ENCODE measurements around the gene ADAT3.

ADAT3 gene

GRCh38 chr19:1905110-1905862 lies at the start of gene ADAT3, which contains the start of gene SCAMP4:
Gene ADAT3, plus strand, starts transcription at chr19:1905399. Its CDS starts 6,649 bp downstream, at chr19:1912048.
Gene SCAMP4, plus strand, starts transcription at chr19:1905399. Its CDS starts 9,621 bp downstream, at chr19:1915020.
- H3K27ac Mint-ChIP-seq, result peak within 1 kb of the TSS; percentile 89 to 90
- H3K9me3 Mint-ChIP-seq, result no peaks in the 10 kb centered on the region
- H3K27me3 Mint-ChIP-seq, result no peaks in the 10 kb centered on the region
- DNase-seq (peak; percentile 99), ATAC-seq (peak; percentile 96)
- peaks cover 72% of the 10 kb centered on the region for H3K4me1 Mint-ChIP-seq
- peak within 1 kb of the TSS; percentile 88 to 93 for H3K4me3 Mint-ChIP-seq

- no peaks in the 10 kb centered on the region for H3K27me3 Mint-ChIP-seq
- H3K27ac Mint-ChIP-seq, result peak overlapping the region; percentile 89 to 92
- peaks cover 86% of the 10 kb centered on the region for H3K4me1 Mint-ChIP-seq
- no peaks in the 10 kb centered on the region for H3K9me3 Mint-ChIP-seq
- H3K4me3 Mint-ChIP-seq, result peak overlapping the region; percentile 89 to 92
- ATAC-seq (peak; percentile 50), DNase-seq (peak; percentile 46 to 60)
Observed at GRCh38 chr19:1855828-1856255, 49.4 kb upstream of the ADAT3 start.

- Mint-ChIP-seq H3K27ac (peak overlapping the region; percentile 89 to 92), H3K27me3 (no peaks in the 10 kb centered on the region), H3K4me3 (peak overlapping the region; percentile 89 to 92), H3K9me3 (no peaks in the 10 kb centered on the region), H3K4me1 (peaks cover 86% of the 10 kb centered on the region)
- DNase-seq (no peak), ATAC-seq (no peak)
Observed at GRCh38 chr19:1856345-1856697, 48.9 kb upstream of the ADAT3 start.

GRCh38 chr19:1856698-1857603 lies 48.2 kb upstream of the ADAT3 start:
- Mint-ChIP-seq H3K4me1 (peaks cover 88% of the 10 kb centered on the region), H3K4me3 (peak overlapping the region; percentile 89 to 92), H3K9me3 (no peaks in the 10 kb centered on the region), H3K27ac (peak overlapping the region; percentile 89 to 92), H3K27me3 (no peaks in the 10 kb centered on the region)
- DNase-seq (peak; percentile 48 to 60), ATAC-seq (peak; percentile 33)

- H3K4me3 Mint-ChIP-seq, result peak overlapping the region; percentile 73 to 78
- H3K4me1 Mint-ChIP-seq, result peaks cover 86% of the 10 kb centered on the region
Observed at GRCh38 chr19:1857648-1858326, 47.4 kb upstream of the ADAT3 start.

GRCh38 chr19:1858412-1859081 lies 46.7 kb upstream of the ADAT3 start:
- Mint-ChIP-seq H3K4me1 (peaks cover 78% of the 10 kb centered on the region), H3K4me3 (peak overlapping the region; percentile 39 to 60), H3K27ac (peak overlapping the region; percentile 31 to 53), H3K27me3 (no peaks in the 10 kb centered on the region), H3K9me3 (no peaks in the 10 kb centered on the region)
- ATAC-seq (no peak), DNase-seq (no peak)

More at GRCh38 chr19:1857648-1858326, 47.4 kb upstream of the ADAT3 start:
- ATAC-seq (no peak), DNase-seq (no peak)
- no peak overlapping the region for H3K27ac Mint-ChIP-seq
- no peaks in the 10 kb centered on the region for H3K27me3 Mint-ChIP-seq
- H3K9me3 Mint-ChIP-seq, result no peaks in the 10 kb centered on the region

GRCh38 chr19:1859331-1859781 lies 45.8 kb upstream of the ADAT3 start:
- peaks cover 70% of the 10 kb centered on the region for H3K4me1 Mint-ChIP-seq
- H3K4me3 Mint-ChIP-seq, result peak overlapping the region; percentile 15 to 69
- H3K9me3 Mint-ChIP-seq, result no peaks in the 10 kb centered on the region
- no peak for DNase-seq
- ATAC-seq, result no peak
- no peaks in the 10 kb centered on the region for H3K27me3 Mint-ChIP-seq
- H3K27ac Mint-ChIP-seq, result peak overlapping the region; percentile 3 to 80

- H3K27me3 Mint-ChIP-seq, result no peaks in the 10 kb centered on the region
Observed at GRCh38 chr19:1860042-1860775, 45.0 kb upstream of the ADAT3 start.

GRCh38 chr19:1860821-1861598 lies 44.2 kb upstream of the ADAT3 start:
- Mint-ChIP-seq H3K27me3 (no peaks in the 10 kb centered on the region), H3K4me1 (peaks cover 67% of the 10 kb centered on the region), H3K9me3 (no peaks in the 10 kb centered on the region), H3K4me3 (peak overlapping the region; percentile 97 to 99), H3K27ac (peak overlapping the region in 1 of 2 donors; percentile 96)
- ATAC-seq (no peak), DNase-seq (no peak)

More at GRCh38 chr19:1860042-1860775, 45.0 kb upstream of the ADAT3 start:
- Mint-ChIP-seq H3K4me3 (peak overlapping the region; percentile 97 to 99), H3K4me1 (peaks cover 65% of the 10 kb centered on the region), H3K9me3 (no peaks in the 10 kb centered on the region), H3K27ac (no peak overlapping the region)
- ATAC-seq (no peak), DNase-seq (peak in 1 of 2 donors; percentile 61)

- ATAC-seq (no peak), DNase-seq (no peak)
- no peaks in the 10 kb centered on the region for H3K27me3 Mint-ChIP-seq
- H3K9me3 Mint-ChIP-seq, result no peaks in the 10 kb centered on the region
- H3K4me1 Mint-ChIP-seq, result peaks cover 68% of the 10 kb centered on the region
- peak overlapping the region; percentile 97 to 99 for H3K4me3 Mint-ChIP-seq
- H3K27ac Mint-ChIP-seq, result peak overlapping the region; percentile 95 to 99
Observed at GRCh38 chr19:1861599-1862031, 43.6 kb upstream of the ADAT3 start.

GRCh38 chr19:1862068-1862423 lies 43.2 kb upstream of the ADAT3 start:
- H3K4me1 Mint-ChIP-seq, result peaks cover 71% of the 10 kb centered on the region
- peak overlapping the region; percentile 95 to 99 for H3K27ac Mint-ChIP-seq
- no peak for DNase-seq
- H3K4me3 Mint-ChIP-seq, result peak overlapping the region; percentile 97 to 99
- ATAC-seq, result no peak
- no peaks in the 10 kb centered on the region for H3K27me3 Mint-ChIP-seq
- no peaks in the 10 kb centered on the region for H3K9me3 Mint-ChIP-seq

- Mint-ChIP-seq H3K27me3 (no peaks in the 10 kb centered on the region), H3K4me3 (peak overlapping the region; percentile 97 to 99), H3K9me3 (no peaks in the 10 kb centered on the region), H3K27ac (peak overlapping the region; percentile 95 to 99), H3K4me1 (peaks cover 70% of the 10 kb centered on the region)
- ATAC-seq (peak; percentile 2), DNase-seq (peak; percentile 62 to 66)
Observed at GRCh38 chr19:1862424-1863327, 42.5 kb upstream of the ADAT3 start.

GRCh38 chr19:1863328-1863637 lies 41.9 kb upstream of the ADAT3 start, which contains the start of gene KLF16:
Gene KLF16, minus strand, starts transcription at chr19:1863579. Its CDS starts 82 bp downstream, at chr19:1863497.
- Mint-ChIP-seq H3K27ac (peak within 1 kb of the TSS; percentile 95 to 99), H3K4me1 (peaks cover 70% of the 10 kb centered on the region), H3K4me3 (peak within 1 kb of the TSS; percentile 97 to 99), H3K27me3 (no peaks in the 10 kb centered on the region), H3K9me3 (no peaks in the 10 kb centered on the region)
- DNase-seq (no peak), ATAC-seq (peak; percentile 4)

Data from stimulated activated naive CD8-positive, alpha-beta T cell treated with anti-CD3 and anti-CD28 coated beads, Interleukin-15, amount 100 ng/mL, for 72 hours (primary cell).